Right ventricle myocardium superior (tissue), 1 donor: ENCODE measurements around the gene PCK1. TPM values are rescaled to one million over a fixed set of nuclear protein-coding genes. Genes with fewer than 3 reads are reported as not detected.

Experiments used
- ATAC-seq: fragments of 200-7000 bp; cut with Tn5 transposase; one replicate; pipeline ENCODE4 v1.9.1; 2020; ENCODE audit warnings: mild to moderate bottlenecking; ENCODE audit not compliant: poor library complexity
- DNase-seq: peaks from one replicate; pipeline ENCODE4 v3.0.0-alpha.2; 2020
- intact Hi-C: fragments of 100-400 bp; cut with DNase I; formaldehyde crosslinking; loops from one replicate; pipeline ENCODE4 v1.11.2; 2022
- total RNA-seq: library from RNA; stranded (reverse); fragmentation: NEBNext Ultra II Directional; extraction: Animal tissue kit (Norgen Biotek cat#: 25700); gene quantifications from one replicate; pipeline ENCODE4 v1.2.1, GENCODE V29; 2021
- donor health status: DM: no; HTN: yes; CAD: no; lungs with severe emphysema.

The PCK1 gene
- total RNA-seq, 1 donor from 2014 or later = 2.3 TPM

DNA sequence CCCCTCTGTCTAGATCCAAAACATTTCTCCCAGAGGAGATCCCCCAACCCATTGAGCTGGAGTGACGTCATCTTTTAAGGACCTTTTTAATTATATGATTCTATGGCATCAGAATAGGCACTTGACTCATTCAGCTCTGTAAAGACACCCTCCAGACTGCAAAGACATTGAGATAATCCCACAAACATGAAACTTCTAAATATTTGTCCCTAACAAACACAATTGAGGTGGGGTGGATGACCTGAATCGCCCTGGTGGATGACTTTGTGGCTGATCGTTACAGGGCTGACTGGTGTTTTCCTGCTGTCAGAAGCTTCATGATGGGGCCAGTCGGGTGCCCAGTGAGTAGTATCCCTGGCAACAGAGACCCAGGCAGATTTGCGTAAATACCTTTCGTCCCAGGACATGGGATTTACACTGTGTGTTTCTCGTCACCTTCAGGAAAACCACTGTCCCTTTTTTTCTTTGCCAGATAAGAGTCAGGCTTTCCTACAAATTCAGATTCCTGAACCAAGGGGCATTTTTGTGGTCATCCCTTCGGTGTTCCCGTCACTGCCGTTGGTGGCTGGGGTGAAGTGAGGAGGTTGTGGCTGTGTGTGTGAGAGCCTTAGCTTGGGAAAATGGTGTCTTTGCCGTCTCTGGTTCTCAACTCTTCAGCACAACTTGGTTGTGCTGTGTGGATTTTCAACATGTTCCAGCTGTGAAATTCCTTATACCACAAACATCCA lies 5.3 kb upstream of the PCK1 start:
- intact Hi-C loops = no loop called here
- ATAC-seq = no peak
- no peak for DNase-seq

DNA sequence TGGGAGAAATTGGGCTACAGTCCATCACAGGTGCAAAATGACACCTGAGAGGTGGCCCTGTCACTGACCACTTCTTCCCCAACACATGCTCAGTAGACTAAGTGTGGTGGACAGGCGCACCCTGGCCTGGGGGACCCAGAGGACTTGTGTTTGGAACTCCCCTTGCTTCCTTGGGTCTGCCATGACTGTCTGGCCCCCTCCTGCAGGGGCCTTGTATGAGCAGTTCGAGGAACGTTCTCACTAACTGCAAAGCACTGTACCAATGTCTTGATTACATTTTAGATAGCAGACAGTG lies 4.0 kb upstream of the PCK1 start:
- no peak for ATAC-seq
- DNase-seq = no peak
- intact Hi-C loops = no loop called here

DNA sequence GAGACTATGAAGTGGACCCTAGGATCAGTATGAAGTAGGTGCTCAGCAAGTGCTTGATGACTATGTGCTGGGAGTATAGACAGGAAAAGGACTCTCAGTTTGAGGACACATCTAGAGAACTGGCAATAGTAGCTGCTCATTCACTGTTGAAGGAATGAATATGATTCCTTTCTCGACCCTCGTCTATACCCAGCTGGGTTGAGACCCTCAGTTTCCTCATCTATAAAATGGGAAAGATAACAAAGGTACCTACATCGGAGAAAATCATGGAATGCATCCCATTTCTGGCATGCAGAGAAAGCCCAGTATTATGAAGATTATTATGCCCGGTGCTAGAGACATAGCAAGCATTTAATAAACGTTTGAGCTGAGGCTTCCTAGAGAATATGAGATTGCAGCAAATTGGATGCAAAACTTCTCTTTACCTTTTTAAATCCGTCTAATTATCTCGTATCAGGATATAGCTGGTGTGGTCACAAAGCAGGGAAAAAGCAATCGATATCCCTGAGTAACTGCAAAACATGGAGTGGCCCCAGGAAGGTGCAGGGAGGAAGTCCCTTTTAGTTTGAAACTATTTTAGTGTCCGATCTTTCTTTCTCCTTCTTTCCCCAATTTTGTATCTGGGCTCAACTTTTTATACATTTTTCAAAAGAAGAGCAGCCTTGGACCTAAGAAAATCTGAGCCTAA lies 2.8 kb upstream of the PCK1 start:
- DNase-seq (no peak), ATAC-seq (no peak)
- intact Hi-C loops = no loop called here

DNA sequence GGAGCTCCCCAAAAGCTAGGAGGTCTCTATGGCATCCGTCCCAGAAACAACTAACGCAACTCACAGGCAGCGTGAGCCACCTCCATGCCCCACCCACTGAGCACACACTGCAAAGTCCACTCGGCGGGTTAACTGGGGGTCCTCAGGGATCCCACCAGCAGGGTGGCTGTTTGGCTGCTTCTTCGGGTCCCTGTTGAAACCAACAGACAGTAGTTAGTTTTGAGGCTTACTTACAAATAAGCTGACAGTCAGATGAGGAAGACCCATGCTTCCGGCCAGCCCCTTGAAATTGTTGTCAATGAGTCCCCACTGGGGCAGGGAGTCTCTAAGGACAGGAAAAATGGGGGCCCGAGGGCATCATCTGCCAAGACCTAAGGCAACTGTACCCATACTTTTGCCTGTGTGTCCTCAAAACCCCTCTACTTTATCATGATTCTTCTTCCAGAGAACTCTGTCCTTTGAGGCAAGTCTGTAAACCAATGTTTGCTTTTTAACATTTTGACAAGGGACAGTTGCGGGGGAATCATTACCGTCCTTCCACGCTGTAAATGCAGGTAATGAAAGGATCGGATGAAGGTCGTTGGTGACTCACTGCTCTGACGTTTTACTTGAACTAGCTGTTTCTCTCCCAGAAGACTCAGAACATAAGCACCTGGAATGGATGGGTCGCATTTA lies 2.2 kb upstream of the PCK1 start:
- DNase-seq = no peak
- intact Hi-C loops = no loop called here
- no peak for ATAC-seq

DNA sequence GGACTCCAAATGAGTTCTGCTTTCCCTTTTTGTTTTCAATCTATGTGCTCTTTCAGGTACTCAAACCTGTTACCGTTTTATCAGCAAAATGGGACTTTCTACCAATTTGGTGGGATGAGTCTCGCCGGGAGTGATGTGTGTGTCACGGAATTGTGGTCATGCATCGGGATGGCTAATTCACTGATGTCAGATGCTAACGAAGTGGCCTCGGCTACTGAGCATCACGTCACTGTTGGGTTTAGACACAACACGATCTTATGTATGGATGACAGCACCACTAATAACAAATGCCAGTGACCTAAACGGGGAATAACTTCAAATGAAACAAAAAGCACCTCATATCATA lies 1.6 kb upstream of the PCK1 start:
- intact Hi-C loops = no loop called here
- no peak for ATAC-seq
- no peak for DNase-seq

DNA sequence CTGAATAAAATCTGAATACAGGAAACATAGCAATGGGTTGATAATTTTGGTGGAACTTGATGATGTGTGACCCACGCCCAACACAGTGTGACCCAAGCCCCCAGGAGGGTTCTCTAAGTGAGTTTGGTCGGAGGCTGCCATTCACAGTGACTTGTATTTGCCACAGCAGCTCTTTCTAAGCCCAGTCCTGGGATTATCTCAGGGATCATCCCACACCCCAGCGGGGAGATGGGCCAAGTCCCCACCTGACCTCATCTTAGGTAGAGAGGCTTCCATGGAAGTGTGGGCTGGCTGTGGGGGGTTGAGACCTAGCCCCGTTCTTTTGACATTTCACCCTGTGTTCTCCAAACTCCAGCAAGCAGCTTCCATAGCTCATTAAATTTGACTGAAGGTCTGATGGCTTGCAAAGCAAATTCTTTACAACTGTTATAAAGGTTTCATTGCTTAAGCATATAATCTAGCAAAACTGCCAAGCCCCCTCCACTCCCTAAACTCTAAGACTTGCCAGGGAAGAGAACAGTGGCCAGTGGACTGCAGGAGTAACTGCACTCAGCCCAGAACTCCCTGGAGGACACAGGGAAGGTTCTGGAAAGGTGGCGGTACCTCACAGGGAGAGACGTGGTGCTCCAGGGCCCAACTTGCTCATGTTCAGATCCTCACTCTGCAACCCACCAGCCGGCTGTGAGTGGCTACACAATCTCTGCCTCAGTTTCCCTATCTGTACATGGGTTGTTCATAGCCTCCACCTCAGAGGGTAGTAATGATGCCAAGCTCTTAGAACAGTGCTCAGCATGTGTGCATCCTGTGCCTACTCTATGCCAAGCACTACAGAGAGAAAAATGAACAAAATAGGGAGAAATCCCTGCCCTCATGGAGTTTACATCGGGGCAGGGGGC lies 1.0 kb upstream of the PCK1 start:
- ATAC-seq (no peak), DNase-seq (no peak)
- intact Hi-C loops = no loop called here

DNA sequence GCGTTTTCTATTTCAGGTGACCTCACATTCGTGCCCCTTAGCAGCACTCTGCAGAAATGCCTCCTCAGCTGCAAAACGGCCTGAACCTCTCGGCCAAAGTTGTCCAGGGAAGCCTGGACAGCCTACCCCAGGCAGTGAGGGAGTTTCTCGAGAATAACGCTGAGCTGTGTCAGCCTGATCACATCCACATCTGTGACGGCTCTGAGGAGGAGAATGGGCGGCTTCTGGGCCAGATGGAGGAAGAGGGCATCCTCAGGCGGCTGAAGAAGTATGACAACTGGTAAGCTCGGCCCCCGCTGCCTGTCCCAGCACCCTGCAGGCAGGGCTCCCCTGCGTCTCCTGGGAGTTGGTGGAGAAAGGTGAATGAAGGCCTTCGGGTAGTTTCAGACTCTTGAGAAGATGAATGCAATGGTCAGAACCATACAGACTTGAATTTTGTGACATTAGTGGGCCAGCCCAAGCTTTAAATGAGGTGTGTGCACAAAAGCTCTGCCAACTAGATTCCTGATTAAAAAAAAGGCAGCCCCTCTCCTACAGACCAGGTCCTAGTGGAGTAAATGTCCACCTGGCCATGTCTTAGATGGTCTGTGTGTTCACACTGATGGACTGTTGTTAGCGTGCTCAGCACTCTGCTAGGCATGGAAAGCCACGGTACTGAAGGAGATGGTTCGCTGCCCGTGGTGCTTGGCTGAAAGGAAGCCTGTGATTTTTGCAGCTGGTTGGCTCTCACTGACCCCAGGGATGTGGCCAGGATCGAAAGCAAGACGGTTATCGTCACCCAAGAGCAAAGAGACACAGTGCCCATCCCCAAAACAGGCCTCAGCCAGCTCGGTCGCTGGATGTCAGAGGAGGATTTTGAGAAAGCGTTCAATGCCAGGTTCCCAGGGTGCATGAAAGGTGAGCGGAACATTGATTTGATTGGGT lies 708 bp downstream of the PCK1 start:
- DNase-seq (no peak), ATAC-seq (no peak)
- intact Hi-C loops = no loop called here

DNA sequence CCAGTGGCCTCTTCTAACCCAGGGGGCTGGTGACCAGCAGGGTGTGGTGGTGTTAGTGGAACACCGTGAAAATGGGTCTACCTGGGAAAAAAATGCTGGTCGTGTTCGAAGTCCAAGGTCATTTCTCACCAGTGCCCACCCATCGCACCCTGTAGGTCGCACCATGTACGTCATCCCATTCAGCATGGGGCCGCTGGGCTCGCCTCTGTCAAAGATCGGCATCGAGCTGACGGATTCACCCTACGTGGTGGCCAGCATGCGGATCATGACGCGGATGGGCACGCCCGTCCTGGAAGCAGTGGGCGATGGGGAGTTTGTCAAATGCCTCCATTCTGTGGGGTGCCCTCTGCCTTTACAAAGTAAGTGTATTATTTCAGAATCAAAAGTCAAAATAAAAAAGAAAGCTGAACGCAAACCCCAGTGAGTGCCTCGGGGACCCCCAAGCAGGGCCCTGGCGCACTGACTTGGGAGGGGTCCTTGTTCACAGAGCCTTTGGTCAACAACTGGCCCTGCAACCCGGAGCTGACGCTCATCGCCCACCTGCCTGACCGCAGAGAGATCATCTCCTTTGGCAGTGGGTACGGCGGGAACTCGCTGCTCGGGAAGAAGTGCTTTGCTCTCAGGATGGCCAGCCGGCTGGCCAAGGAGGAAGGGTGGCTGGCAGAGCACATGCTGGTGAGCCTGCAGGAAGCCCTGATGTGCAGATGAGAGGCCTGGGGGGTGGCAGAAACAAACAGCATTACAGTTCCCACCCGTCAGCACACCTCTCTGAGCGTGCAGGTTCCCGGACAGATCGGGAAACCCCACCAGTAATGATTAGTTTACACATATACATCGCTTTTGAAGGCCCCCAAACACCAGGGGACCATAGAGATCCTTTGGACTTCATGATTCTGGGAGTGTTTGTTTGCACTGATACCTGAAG lies 1.9 kb downstream of the PCK1 start:
- DNase-seq (no peak), ATAC-seq (no peak)
- intact Hi-C loops = no loop called here

DNA sequence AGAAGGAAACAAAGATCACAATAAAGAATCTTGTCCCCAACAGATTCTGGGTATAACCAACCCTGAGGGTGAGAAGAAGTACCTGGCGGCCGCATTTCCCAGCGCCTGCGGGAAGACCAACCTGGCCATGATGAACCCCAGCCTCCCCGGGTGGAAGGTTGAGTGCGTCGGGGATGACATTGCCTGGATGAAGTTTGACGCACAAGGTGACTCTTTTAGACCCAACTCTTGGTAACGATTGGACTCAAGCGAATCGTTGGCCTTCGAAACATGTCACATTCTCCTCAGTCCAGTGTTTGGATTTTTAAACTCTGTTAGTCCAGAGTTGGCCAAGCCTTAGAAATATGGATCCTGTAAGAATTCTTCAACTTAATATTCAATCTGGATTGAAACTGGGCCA lies 2.6 kb downstream of the PCK1 start:
- ATAC-seq (no peak), DNase-seq (no peak)
- intact Hi-C loops = no loop called here

DNA sequence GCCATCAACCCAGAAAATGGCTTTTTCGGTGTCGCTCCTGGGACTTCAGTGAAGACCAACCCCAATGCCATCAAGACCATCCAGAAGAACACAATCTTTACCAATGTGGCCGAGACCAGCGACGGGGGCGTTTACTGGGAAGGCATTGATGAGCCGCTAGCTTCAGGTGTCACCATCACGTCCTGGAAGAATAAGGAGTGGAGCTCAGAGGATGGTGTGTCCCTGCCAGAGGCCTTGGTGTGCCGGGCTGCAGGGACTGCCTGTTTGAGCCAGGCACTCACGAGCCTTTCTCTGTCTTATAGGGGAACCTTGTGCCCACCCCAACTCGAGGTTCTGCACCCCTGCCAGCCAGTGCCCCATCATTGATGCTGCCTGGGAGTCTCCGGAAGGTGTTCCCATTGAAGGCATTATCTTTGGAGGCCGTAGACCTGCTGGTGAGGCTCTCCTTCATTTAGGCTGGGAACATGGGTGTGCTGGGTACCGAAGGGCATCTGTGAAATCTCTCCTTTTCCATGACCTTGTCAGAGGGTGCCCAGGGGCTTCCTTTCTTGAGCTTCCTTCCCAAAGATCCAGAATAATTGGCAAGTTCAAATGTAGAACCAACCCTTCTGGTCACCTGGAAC lies 3.4 kb downstream of the PCK1 start:
- DNase-seq (no peak), ATAC-seq (no peak)
- intact Hi-C loops = no loop called here

DNA sequence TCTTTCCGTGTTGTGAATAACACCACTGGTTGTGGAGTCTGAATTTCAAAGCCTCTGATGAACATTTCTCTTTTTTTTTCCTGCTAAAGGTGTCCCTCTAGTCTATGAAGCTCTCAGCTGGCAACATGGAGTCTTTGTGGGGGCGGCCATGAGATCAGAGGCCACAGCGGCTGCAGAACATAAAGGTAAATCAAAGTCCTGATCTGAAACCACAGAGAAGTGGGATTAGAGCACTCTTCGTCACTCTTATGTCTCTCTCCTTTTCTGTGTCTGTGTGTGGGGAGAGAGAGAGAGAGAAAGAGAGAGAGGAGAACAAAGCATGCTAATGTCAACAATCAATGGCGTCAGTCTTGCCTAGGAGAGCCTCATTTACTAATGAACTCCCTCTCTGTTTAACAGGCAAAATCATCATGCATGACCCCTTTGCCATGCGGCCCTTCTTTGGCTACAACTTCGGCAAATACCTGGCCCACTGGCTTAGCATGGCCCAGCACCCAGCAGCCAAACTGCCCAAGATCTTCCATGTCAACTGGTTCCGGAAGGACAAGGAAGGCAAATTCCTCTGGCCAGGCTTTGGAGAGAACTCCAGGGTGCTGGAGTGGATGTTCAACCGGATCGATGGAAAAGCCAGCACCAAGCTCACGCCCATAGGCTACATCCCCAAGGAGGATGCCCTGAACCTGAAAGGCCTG lies 4.2 kb downstream of the PCK1 start:
- intact Hi-C loops = no loop called here
- no peak for DNase-seq
- ATAC-seq = no peak

DNA sequence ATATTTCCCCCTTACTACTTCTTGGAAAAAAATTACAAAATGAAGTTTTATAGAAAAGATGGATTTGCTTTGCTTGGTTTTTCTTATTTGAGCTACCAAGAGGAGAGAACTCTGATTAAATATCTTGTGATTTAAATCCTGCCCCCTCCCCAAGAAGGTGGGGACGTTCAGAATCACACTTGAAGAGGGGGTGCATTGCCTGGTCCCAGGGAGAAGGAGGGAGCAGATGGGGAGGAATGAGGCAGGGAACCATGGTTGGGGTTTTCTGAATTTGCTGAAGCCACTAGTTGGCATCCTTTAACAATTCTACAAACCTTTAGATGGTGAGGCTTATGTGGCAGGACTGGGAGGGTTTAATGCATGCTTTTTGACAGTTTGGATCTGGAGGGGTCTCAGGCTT lies 5.5 kb downstream of the PCK1 start:
- no peak for ATAC-seq
- intact Hi-C loops = no loop called here
- DNase-seq = no peak

DNA sequence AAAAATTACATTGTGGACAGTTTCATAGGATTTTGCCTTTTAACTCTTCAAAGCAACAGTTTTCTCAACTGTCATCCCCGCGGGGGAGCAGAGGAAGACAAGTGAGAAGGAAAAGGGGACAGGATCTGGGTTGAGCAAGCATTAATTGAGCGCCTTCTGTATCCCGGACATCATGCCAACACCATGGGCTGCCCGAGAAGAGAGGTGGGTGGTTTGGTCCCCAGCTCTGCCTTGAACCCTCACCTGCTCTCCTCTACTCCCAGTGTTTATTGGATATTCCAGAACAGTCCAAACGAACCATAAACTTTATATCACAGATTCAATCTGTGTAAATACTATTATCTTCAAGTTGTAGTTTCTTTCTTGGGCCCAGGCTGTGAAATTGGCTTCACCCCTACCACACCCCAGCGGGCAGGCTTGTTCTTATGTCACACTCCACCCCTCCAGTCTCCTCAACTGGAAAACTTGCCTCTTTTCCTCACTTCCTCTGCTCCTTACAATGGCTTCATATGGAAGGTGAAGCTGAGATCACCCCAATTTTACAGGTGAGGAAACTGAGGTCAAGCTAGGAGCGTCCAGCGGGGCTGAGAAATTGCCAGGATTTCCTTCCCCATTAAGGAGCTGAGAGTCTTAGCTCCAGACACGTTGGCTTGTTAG lies 6.0 kb downstream of the PCK1 start:
- ATAC-seq = no peak
- intact Hi-C loops = no loop called here
- DNase-seq = no peak

DNA sequence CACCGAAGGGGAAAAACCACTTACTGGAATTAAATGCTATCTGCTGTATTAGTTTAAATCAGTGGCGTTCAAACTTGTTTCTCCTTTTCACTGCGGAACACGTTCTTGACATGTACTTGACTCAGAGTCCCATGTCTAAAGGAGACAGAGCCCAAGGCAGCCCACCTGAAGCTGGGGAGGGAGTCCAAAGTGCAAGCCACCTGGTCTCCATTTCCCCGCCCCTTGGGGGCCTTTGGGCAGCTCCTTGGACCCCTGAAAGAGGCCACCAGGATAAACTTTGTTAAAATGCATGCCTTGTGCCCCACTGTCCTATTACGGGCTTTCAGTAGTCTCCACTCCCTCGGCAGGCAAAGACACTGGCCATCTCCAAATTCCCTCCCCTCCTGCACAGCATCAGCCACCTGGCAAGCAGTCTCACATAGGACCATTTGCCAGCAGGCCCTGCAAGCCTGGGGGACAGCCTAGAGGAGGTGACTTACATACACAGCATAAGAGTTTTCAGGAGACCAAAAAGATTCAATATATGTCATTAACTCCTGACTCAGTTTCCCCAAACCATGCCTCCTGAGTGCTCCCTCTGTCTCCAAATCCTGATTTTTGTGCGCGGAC lies 6.7 kb downstream of the PCK1 start:
- DNase-seq = no peak
- ATAC-seq = no peak
- intact Hi-C loops = no loop called here

DNA sequence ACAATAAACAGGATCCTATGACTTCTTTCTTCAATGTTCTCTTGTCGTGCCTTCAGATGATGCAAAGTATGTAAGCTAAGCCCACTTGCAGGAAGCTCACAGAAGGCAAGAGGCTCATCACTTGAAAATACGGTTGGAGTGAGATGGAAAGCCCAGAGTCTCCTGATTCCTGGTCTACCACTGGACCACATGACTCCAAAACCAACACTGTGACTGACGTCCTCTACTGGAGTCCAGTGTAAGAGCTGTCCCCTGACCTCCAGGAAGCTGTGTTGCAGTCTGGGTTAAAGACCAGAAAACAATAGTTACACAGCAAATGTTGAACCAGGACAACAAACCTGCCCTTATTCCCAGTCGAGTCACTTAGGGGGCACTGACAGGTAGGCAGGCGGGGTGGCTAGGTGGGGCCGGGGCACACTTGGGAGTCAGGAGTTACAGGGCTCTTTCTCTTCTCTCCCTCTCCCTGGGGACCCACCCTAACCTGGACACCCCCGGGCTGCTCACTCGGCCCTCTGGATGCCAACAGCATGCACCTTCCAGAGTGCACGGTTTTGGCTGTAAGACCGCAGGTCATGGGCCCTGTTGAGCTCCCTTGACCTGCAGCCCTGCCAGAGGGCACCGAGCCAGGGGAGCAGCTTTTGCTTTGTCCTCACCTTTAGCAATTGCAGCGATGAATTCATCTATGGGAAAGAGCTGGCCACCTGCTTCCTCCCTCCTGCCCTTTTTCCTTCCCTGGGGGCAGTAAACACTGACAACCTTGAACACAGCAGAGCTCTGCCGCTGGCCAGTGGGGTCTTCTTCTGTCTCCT lies 7.4 kb downstream of the PCK1 start:
- intact Hi-C loops = no loop called here
- ATAC-seq (no peak), DNase-seq (no peak)
